HG02981 (cell line): ENCODE results near the gene RAB8A.
"Not testable (repeated sequence)": the region's sequence is repeated elsewhere in the genome, so short reads cannot be mapped to it uniquely, and the experiment has no call there.

Source experiments
- ATAC-seq: cut with Tn5 transposase; IDR thresholded peaks from one replicate; pipeline ENCODE4 v1.9.1; 2021; ENCODE audit warnings: mild to moderate bottlenecking, moderate library complexity; ENCODE audit not compliant: unreplicated experiment

Gene RAB8A

DNA sequence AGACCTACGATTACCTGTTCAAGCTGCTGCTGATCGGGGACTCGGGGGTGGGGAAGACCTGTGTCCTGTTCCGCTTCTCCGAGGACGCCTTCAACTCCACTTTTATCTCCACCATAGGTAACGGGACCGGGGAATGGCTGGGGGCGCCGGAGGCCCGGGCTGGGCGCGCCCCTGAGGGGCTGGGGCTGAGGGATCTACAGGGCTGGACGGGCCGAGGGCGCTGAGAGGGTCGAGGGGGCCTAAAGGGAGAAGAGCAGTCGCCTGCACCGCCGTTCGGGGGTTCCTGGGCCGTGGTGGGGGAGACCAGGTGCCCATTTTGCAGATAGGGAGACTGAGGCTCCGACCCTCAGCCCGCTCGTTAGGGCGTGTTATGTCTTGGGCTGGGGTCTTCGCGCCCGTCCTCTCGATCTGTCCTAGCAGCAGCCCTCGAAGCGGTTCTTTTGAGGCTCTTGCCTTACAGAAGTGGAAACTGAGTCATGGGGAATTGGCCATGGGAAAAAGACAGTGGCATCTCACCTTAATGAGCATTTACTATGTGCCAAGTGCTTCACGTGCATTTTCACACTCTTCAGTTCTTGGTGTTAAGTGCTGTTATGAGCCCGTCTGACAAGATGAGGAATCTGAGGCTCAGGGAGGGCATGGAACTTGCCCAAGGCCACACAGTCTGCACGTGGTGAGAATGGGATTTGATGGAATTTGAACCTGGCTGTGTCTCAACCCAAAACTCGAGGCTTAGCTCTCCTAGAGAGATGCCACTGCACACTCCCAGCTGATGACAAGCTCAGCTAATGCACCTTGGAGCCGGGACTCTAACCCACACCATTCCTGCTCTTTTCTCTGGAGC lies 442 bp downstream of the RAB8A start:
- ATAC-seq = no peak

DNA sequence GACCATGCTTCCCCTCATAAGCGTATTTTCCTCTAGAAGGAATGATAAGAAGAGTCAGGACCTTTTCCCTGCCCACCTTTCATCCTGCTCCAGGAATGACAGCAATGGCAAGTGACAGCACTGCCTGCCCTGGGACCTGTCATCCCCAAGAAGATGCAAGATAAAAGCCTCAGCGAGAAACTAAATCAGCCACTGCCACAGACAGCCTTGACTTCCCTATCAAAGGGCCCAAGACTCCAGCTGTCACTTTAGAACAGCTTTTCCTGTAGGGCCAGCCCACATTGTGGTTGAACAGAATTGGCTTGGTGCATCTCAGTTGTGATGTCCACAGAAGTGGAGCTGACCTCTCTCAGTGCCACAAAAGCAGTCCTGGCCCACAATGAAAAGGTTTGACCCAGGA lies 1.1 kb downstream of the RAB8A start:
- ATAC-seq = no peak

DNA sequence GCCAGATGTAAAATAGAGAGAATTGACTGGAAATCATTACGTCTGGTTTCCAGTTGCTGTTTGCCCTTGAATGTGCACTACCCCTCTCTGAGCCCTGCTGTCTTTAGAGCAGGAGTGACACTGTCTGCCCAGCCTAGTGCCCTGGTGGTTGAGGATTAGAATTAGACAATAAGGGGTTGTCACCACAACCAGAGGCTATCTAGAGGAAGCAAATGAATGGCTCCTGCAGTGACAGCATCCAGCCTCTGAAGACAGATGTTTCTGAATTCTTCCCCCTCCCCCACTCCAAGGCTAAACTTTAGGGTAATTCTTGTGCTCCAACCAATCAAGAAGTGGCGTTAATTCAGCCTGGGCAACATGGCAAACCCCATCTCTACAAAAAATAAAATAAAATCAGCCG lies 2.0 kb downstream of the RAB8A start:
- no peak for ATAC-seq

DNA sequence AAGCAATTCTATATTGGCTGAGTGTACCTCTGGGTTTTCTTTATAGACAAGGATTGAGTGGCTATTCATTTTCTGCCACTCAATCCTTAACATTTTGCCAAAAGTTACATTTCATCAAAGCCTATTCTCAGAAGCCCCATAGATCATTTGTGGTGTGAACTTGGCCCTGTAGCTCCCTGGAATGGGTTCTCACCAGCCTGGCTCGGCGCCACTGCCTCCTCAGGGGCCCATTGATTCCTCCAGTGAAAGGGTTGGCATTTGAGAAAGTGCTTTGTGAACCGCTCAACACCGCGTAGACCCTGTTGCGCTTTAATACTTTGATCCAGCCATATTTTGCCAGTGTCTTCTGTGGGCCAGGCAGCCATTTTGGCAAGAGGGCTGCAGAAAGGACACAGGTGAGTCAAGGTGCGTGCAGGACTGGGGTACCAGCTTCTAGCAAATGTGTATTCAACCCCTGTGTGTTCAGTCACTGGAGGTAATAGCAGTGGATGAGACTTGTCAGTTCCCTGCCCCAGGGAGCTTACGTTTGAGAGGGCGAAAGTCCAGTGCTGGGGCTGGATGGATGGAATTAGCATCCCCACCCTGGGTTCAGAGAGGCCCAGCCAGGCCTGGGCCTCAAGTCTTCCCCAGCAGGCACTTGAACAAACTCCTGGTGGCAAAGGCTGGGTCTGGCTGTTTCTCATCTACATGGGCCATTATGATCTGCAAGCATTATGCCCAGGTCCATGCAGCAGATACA lies 3.8 kb downstream of the RAB8A start:
- ATAC-seq = no peak

DNA sequence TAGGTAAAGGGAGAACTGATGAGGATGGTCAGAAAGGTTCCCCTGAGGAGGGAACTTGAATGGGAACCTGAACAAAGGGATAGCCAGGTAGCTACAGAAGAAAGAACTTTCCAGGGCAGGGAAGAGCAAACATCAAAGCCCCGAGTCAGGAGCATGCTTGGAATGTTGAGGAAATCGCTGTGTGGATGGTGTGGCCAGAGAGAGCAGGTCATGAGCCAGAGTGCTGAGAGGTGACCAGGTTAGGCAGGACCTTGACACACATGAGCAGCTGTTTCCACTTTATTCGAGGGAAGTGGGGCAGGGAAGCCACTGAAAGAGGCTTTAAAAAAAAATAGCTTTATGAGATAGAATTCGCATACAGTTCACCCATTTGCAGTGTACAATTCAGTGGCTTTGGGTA lies 4.4 kb downstream of the RAB8A start:
- no peak for ATAC-seq

DNA sequence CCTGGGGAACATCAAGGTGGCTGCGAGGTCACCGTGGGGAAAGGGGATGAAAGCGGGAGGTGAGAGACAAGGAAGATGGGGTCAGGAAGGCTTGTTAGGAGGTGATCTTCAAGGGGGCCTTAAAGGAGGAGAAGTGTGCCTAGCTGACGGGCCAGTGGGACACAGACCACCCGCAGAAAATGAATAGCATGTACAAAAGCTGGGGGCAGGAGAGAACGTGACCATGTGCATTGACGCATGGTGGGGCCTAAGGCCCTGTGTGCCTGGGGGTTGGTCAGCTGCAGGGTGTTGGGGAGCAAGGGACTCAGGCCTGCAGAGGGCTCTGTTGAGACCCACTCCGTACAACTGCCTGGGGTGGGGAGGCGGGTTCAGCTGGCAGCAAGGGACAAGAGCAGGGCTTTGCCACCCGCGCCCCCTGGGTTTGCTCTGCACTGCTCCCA lies 5.9 kb downstream of the RAB8A start:
- no peak for ATAC-seq

DNA sequence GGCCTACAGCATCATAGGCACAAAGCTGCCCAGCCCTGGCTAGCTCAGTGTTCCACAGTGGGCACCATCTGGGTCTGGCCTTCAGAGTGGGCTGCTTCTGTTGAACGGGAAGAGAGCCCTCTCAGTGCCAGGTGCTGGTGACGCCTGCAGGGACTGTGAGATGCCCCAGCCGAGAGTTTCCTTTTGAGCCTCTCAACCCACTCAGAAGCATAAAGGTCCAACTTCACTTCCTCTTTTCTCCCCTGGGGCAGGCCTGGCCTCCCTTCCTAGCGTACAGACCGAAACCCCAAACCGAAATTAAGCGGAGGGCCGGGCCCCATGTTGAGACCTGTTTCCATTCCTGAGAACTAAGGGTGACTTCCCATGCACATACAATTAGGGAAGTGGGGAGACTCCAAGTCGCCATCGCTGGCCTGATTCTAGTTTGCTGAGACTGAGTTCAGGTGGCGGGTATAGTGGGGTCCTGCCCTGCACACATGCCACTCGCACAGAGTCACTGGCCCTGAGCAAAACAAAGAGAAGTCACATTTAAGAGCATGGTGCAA lies 6.9 kb downstream of the RAB8A start:
- peak; percentile 71 for ATAC-seq

DNA sequence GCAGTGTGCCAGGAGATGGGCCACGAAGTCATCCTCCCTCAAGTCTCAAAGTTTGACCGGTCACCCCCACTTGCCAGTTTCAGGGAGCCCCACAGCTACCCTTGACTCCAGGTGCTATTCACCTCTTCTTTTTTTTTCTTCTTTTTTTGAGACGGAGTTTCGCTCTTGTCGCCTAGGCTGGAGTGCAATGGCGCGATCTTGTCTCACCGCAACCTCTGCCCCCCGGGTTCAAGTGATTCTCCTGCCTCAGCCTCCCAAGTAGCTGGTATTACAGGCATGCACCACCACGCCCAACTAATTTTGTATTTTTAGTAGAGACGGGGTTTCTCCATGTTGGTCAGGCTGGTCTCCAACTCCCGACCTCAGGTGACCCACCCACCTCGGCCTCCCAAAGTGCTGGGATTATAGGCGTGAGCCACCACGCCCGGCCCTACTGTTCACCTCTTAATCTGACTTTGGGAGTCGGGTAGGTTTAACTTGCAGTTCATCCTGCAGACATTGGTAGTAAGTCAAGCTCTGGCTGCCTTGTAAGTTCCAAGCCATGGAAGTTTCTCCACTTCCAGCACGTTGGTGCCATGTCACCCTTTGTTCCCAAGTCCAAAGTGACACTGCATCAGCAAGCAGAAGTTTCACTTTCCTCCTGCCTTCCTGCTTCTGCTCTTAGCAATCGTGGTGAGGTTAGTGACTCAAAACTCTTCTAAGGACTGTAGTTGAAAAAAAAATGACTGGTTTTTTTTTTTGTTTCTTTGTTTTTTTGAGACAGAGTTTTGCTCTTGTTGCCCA lies 7.6 kb downstream of the RAB8A start:
- not testable (repeated sequence) for ATAC-seq

DNA sequence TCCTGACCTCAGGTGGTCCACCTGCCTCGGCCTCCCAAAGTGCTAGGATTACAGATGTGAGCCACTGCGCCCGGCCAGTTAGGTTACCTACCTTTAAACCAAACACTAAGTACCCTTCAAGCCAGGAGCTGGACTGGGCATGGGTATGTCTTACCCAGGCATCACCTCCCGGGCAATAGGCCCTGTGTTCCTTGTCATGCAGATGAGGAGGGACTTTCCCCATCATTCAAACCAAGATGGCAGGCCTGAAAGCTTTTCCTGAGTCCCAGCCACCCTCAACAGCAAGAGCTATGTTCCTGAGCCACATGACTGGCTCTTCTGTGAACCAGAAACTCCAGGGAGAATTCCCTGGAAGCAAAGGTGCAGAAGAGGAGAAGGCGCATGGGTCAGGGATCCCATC lies 9.5 kb downstream of the RAB8A start:
- no peak for ATAC-seq

DNA sequence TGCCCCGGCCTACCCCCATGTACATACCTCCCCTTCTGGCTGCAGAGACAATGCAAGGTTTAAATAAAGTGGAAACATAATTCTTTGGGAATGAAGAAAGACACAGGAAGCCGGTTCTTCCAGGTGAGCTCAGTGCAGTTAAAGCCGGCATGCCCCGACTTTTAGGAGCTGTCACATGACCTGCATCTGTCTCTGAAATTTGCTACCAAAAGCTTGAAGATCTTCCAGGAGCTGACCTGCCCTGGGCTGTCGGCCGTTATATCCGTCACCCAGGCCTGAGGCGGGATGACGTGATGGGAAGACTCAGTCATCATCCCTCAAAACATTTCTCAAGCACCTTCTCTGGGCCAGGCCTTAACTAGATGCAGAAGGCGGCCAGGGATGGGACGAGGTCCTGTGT lies 10.3 kb downstream of the RAB8A start:
- no peak for ATAC-seq

DNA sequence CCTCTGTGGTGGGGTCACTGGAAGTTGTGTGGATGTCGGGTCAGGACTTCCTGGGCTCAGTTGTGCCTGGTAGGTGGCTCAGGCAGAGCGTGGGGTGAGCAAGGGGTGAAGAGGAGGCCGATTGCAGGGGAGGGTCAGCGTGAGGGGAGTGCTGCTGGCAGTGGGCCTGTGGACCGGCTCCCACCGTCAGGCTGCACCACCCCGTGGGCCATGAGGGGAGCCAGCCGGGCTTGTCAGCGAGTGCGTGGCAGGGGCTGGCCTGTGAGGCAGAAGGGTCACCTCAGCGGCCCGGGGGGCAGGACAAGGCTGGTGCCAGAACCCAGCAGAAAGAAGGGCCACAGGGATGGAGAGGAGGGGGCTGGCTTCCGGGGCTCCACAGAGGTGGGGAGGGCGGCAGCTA lies 13.3 kb downstream of the RAB8A start:
- no peak for ATAC-seq

DNA sequence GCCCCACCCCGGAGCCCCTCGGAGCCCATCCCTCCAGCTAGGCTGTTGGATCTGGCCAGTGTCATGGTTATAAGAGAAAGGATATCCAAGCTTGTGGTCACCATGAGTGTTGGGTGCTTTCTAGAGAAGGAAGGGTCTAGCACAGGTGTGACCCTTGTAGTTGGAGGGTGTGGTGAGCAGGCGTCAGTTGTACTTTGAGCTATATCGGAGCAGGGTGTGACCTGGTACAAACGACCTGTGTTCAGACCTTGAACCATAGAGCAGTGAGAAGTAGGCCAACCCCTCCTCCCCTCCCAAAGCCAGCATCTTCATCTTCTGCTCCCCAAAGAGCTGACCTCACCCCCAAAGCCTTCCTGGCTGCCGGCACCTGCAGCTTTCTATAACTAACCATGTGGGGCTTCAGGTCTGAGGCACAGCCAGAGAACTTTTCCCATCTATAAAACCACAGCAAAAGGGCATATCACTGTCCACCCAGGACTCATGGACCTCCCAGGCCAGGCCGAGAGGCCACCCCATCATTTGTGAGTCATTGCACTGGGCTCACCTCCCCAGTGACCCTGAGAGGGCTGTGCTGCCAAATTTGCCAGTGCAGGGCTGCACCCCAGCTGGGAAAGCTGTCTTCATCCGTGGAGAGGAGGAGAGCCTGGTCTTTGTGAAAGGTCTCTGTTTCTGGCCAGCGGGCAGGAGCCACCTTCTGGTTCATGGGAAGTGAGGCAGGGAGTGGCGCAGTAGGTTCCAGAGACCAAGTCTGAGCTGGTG lies 14.2 kb downstream of the RAB8A start:
- no peak for ATAC-seq

DNA sequence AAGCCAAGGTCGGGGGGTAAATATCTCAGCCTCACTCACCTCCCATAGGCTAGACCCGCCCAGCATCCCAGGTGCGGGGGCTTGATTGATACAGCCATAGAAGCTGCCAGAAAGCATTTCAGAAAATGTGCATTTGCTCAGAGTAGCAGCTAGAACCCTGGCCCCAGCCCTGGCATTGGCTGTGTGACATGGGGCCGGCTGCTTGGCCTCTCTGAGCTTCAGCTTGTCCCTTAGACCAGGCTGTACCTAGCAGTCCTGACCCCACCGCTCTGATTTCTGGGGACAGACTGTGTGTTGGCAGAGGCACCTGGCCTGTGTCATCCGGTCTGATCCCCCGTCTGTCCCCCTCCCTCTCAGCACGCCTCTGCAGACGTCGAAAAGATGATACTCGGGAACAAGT lies 15.4 kb downstream of the RAB8A start:
- no peak for ATAC-seq

DNA sequence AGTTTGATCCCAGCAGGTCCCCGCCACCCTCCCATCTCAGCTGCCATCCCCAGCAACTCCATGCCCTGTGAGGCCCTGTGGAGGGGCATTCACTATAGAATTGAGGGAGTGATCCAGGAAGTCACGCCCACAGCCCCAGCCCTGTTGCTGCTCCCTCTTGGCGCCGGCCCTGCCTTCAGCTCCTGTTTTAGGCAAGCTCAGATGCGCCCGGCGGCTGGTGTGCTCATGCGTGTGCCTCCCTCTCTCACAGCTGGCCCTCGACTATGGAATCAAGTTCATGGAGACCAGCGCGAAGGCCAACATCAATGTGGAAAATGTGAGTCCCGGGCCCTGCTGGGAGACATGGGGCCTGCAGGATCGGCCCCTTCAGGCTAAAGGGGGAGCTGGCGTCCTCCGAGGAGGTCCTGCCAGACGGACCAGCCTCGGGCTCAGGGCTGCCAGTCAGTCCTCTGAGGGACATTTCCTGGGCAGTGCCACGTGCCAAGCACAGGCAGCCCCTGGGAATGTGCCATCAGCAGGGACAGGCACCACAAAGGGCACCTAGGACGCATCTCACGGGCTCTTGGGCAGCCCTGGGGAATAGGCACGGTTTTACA lies 16.2 kb downstream of the RAB8A start:
- ATAC-seq = no peak

DNA sequence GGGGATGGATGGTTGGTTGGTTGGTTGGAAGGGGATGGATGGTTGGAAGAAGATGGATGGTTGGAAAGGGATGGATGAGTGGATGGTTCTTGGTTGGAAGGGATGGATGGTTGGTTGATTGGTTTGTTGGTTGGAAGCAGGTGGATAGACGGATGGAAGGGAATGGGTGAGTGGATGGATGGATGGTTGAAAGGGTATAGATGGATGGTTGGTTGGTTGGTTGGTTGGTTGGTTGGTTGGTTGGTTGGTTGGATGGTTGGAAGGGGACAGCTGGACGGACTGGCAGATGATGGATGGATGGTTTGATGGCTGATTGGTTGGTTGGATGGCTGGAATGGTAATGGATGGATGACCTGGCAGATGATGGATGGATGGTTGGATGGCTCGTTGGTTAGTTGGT lies 20.0 kb downstream of the RAB8A start:
- ATAC-seq = no peak

DNA sequence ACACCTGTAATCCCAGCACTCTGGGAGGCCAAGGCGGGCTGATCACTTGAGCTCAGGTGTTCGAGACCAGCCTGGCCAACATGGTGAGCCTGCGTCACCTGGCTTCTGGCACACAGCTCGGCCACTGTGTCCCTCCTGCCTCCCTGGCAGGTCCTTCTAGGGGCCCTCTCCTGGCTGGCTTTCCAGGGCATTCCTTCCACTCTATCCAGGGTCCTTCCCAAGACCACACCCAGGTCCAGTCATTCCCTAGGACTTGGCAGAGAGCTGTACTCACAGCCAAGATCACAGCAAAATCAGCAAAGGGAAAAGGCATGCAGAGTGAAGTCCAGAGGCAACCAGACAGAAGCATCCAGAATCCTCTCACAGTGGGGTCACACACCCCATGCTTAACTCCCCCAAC lies 22.1 kb downstream of the RAB8A start:
- ATAC-seq = no peak

DNA sequence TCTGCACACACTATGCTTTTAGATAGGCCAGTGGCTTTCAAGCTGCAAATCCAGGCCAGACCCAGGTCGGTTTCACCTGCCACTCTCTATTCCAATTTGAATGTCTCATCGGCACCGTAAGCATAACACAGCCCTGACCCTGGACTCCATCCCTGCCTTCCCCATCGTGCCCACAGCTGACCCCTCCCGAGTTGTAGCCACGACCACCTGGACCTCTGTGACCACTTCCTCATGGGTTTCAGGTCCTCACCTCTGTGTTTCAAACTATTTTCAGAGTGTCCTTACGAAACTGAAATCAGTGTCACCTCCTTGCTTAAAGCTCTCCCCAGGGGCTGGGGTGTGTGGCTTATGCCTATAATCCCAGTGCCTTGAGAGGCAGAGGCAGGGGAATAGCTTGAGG lies 22.8 kb downstream of the RAB8A start:
- no peak for ATAC-seq

DNA sequence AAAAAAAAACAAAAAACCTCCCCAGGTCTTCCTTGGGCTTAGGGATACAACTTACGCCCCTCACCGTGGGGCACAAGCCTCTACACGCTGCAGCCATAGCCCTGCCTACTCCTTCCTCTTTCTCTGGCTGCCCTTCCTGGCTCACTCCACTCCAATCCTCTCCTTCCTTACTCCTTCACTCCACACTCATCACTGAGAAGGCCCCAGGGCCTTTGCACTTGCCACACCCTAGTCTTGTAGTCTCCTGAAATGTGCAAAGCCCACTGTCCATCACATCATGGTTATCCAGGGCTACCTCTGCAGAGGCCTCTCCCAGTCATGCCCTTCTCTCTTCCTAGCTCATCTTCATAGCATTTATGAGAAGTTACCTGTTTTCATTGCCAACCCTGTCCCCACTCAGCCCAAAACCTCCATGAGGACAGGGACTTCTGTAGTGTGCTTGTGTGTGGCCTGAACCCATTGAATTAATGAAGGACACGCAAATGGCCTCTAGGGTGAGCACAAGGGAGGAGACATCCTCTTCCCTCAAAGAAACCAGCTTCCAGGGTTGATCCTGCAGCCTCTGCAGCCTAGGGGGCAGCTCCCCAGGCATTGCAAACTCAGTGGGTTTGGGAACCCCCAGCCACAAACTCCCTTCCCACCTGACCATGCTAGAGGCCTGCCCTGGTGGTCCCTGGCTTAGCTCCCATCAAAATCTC lies 23.9 kb downstream of the RAB8A start:
- no peak for ATAC-seq

DNA sequence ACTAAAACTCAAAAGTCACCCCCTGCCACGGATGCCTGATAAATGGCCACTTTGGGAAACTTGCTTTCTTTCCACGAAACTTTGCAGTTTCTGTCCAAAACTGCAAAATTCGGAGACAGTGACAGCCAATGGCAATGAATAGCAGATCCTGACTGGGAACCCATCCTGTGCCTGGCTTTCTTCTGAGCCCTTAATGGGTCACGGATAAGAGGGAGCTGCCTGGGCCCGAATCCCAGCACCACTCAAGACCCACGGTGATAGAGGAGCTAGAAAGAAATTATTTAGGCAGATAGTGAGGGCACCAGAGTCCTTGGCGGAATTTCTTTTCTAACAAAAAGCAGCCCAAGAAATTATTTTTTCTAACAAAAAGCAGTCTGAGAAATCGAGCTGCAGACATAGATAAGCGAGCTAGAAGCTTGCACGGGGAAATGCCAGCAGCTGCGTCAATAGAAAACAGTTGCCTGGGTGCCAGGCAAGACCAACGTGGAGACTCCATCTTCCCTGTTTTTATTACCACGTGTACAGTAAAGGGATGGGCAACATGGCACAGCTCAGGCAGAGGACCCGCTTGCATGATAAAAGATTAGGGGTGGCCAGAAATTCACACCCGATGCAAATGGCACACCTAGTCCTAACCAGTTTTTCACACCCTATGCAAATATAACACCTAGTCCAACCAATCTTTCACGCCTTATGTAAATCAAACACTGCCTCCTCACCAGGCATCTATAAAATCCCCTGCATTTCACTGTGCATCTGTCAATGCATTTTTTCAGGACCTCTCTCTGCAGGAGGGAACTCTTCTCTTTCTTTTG lies 24.7 kb downstream of the RAB8A start:
- ATAC-seq = no peak
